ENCODE results near the gene CLDN6. TPM values are rescaled to one million over a fixed set of nuclear protein-coding genes. Genes with fewer than 3 reads are reported as not detected.

Gene CLDN6
- polyA plus RNA-seq, 1 experiment: 0.07 TPM

GRCh38 chr16:3026609-3027488 is 8.9 kb upstream of the CLDN6 start:
- no peak overlapping the region for H3K27ac ChIP-seq (ENCODE audit: low read depth, low read length)
- no peak for TF ChIP-seq CTCF (IDR thresholded peaks at IDR 0.05; ENCODE audit: low read depth, low read length)
- H3K9me3 ChIP-seq (ENCODE audit: control insufficient read depth, insufficient read depth, low read length): no peaks in the 10 kb centered on the region; the same call in 1 of the 2 replicates
- CTCF ChIA-PET: interaction anchor here (0.7 to 1.6 kb wide), 4 partner anchors 8 to 147 kb away, joined by 3 to 6 read pairs (median 4); no protein-coding TSS in a partner anchor
- DNase-seq (ENCODE audit: low read depth, low spot score): no peak
- POLR2A ChIA-PET: no interaction called here
- peaks cover 22% of the 10 kb centered on the region for H3K27me3 ChIP-seq (ENCODE audit: control insufficient read depth, insufficient read depth, low read length)
- H3K4me3 ChIP-seq (ENCODE audit: low read depth, low read length): no peak overlapping the region

- DNase-seq (ENCODE audit: low read depth, low spot score): no peak
- H3K27me3 ChIP-seq (ENCODE audit: control insufficient read depth, insufficient read depth, low read length): peaks cover 22% of the 10 kb centered on the region
- ChIA-PET CTCF (interaction anchor here (1.2 to 1.3 kb wide), 2 partner anchors 9 to 104 kb away, joined by 3 to 4 read pairs; no protein-coding TSS in a partner anchor), POLR2A (no interaction called here)
- H3K9me3 ChIP-seq (ENCODE audit: control insufficient read depth, insufficient read depth, low read length): no peaks in the 10 kb centered on the region; the same call in 1 of the 2 replicates
- no peak overlapping the region for H3K27ac ChIP-seq (ENCODE audit: low read depth, low read length)
- H3K4me3 ChIP-seq (ENCODE audit: low read depth, low read length): no peak overlapping the region
- no peak for TF ChIP-seq CTCF (IDR thresholded peaks at IDR 0.05; ENCODE audit: low read depth, low read length)
These were observed 8.0 kb upstream of the CLDN6 start for GRCh38 chr16:3026003-3026378.

GRCh38 chr16:3025032-3026002 is 7.3 kb upstream of the CLDN6 start:
- no peak for TF ChIP-seq CTCF (IDR thresholded peaks at IDR 0.05; ENCODE audit: low read depth, low read length)
- Histone ChIP-seq H3K27ac (ENCODE audit: low read depth, low read length) (no peak overlapping the region), H3K4me3 (ENCODE audit: low read depth, low read length) (no peak overlapping the region), H3K27me3 (ENCODE audit: control insufficient read depth, insufficient read depth, low read length) (peaks cover 17% of the 10 kb centered on the region), H3K9me3 (ENCODE audit: control insufficient read depth, insufficient read depth, low read length) (no peaks in the 10 kb centered on the region; the same call in 1 of the 2 replicates)
- no peak for DNase-seq (ENCODE audit: low read depth, low spot score)
- ChIA-PET POLR2A (interaction anchor here (0.6 to 0.7 kb wide), 2 partner anchors 9 to 899 kb away, joined by 3 to 7 read pairs; no protein-coding TSS in a partner anchor), CTCF (interaction anchor here (0.6 to 1.3 kb wide), 3 partner anchors 10 to 104 kb away, joined by 4 to 8 read pairs (median 7); no protein-coding TSS in a partner anchor)

- H3K9me3 ChIP-seq (ENCODE audit: control insufficient read depth, insufficient read depth, low read length): no peaks in the 10 kb centered on the region; the same call in 1 of the 2 replicates
- CTCF ChIA-PET: interaction anchor here (1.1 to 1.8 kb wide), 3 partner anchors 8 to 36 kb away, joined by 3 to 15 read pairs (median 8); no protein-coding TSS in a partner anchor
- no peak for TF ChIP-seq CTCF (IDR thresholded peaks at IDR 0.05; ENCODE audit: low read depth, low read length)
- peak within 1 kb of the TSS; percentile 94 for H3K4me3 ChIP-seq (ENCODE audit: low read depth, low read length)
- peaks cover 2% of the 10 kb centered on the region for H3K27me3 ChIP-seq (ENCODE audit: control insufficient read depth, insufficient read depth, low read length)
- DNase-seq (ENCODE audit: low read depth, low spot score): peak; percentile 91
- POLR2A ChIA-PET: interaction anchor here (0.5 to 1.3 kb wide), 6 partner anchors 10 to 1644 kb away, joined by 3 to 6 read pairs (median 4); no protein-coding TSS in a partner anchor
- peak within 1 kb of the TSS; percentile 99 for H3K27ac ChIP-seq (ENCODE audit: low read depth, low read length)
These were observed 5.9 kb upstream of the CLDN6 start, which contains the start of the genes HCFC1R1 and THOC6 for GRCh38 chr16:3023669-3024478. HCFC1R1 (minus strand) TSS chr16:3023942; CDS start chr16:3023941, 1 bp downstream. THOC6 (plus strand) TSS chr16:3024035; CDS start chr16:3024327, 292 bp downstream.
